Hepatocyte (in vitro differentiated cells): ENCODE measurements around the gene CPEB3.
"Not testable (repeated sequence)": the region's sequence is repeated elsewhere in the genome, so short reads cannot be mapped to it uniquely, and the experiment has no call there.

ENCODE experiments used
- EZH2 ChIP-seq: fragments of 200-600 bp; sonication (generic); IDR thresholded peaks from 2 replicates; pipeline ENCODE4 v1.6.1; 2016; ENCODE audit warnings: antibody characterized with exemption, mild to moderate bottlenecking, borderline replicate concordance
- EZH2phosphoT487 ChIP-seq: fragments of 200-600 bp; sonication (generic); IDR thresholded peaks from one replicate; pipeline ENCODE4 v1.6.1; 2018; ENCODE audit warnings: antibody characterized with exemption, mild to moderate bottlenecking, low read depth, moderate library complexity; ENCODE audit not compliant: unreplicated experiment, severe bottlenecking
- TF ChIP-seq, protein P1 (sequence below): fragments of 200-600 bp; sonication (generic); IDR thresholded peaks from 2 replicates; pipeline ENCODE4 v1.5.1; 2016; ENCODE audit warnings: antibody characterized with exemption, mild to moderate bottlenecking; ENCODE audit not compliant: poor library complexity

DNA sequence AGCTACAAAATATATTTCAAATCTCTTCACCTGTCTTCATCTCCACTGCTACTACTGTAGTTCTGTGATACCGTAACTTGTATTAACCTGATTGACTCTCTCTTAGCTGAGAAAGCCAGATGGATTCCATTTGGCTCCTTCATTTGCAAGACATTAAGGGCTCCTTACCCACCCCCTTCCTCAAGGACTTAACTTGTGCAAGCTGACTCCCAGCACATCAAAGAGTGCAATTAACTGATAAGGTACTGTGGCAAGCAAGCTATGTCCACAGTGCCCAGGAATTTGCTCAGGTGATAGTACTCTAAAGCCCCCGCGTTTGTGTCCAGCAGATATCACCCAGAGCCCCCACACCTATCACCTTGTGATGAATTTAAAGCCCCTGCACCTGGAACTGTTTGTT, 257.8 kb downstream of the CPEB3 start:
- TF ChIP-seq, protein P1, sequence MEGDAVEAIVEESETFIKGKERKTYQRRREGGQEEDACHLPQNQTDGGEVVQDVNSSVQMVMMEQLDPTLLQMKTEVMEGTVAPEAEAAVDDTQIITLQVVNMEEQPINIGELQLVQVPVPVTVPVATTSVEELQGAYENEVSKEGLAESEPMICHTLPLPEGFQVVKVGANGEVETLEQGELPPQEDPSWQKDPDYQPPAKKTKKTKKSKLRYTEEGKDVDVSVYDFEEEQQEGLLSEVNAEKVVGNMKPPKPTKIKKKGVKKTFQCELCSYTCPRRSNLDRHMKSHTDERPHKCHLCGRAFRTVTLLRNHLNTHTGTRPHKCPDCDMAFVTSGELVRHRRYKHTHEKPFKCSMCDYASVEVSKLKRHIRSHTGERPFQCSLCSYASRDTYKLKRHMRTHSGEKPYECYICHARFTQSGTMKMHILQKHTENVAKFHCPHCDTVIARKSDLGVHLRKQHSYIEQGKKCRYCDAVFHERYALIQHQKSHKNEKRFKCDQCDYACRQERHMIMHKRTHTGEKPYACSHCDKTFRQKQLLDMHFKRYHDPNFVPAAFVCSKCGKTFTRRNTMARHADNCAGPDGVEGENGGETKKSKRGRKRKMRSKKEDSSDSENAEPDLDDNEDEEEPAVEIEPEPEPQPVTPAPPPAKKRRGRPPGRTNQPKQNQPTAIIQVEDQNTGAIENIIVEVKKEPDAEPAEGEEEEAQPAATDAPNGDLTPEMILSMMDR, result not testable (repeated sequence)
- not testable (repeated sequence) for TF ChIP-seq EZH2, EZH2phosphoT487
